Fibroblast of skin of scalp (primary cell): ENCODE results near the gene TAL1.
"Not testable (repeated sequence)": the region's sequence is repeated elsewhere in the genome, so short reads cannot be mapped to it uniquely, and the experiment has no call there.

Experiments used
- DNase-seq: peaks from one replicate; pipeline ENCODE4 v3.0.0-alpha.2; 2013

TAL1 gene

DNA sequence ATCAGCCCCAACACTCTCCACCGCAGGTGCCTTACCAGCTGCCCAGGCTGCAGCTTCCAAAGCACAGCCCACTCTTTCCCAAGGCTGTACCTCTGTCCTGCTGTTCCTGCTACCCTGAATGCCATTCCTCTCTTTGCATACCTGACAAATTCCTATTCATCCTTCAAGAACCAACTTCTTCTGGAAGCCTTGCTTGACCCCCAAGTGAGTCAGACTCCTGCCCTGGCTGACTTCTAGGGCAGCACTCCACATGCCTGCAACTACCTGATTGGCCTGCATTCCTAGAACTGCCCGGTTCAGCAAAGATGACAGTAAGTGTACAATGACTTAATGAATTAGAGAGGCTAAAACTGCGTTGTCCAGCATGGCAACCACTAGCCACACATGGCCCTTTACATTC, 21.4 kb downstream of the TAL1 start:
- DNase-seq, result no peak

GRCh38 chr1:47209725-47210325, 22.2 kb downstream of the TAL1 start:
- no peak for DNase-seq

DNA sequence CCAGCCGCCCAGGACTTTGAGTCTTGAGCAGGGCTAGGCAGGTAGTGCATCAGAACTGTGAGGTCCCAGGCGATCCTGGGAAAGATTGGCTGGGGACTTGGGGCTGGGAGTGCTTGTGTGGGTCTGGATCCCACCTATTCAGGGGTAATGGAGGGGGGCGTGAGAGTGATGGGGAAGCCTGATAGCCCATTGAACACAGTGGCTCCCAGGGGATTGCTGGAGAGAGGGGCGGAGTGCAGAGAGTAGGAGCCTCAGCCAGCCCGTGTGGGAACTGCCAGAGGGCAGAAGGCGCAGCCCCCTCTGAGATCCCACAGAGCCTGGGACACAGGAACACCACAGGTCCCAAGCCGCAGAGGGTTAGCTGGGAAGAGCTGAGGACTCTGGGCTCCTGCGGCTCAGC, 22.9 kb downstream of the TAL1 start:
- no peak for DNase-seq

- no peak for DNase-seq
Observed at GRCh38 chr1:47208374-47208850, 23.6 kb downstream of the TAL1 start.

- DNase-seq, result no peak
Observed at GRCh38 chr1:47207803-47208373, 24.1 kb downstream of the TAL1 start.

DNA sequence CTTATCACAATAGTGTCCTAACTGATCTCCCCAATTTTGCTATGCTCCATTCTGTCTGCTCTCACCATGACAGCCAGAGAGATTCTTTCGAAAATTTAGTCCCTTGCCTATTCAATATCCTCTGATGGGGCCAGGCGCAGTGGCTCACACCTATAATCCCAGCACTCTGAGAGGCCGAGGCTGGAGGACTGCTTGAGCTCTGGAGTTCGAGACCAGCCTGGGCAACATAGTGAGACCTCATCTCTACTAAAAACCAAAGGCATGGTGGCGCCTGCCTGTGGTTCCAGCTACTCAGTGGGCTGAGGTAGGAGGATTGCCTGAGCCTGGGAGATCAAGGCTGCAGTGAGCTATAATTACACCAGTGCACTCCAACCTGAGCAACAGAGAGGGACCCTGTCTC, 26.1 kb downstream of the TAL1 start:
- no peak for DNase-seq

GRCh38 chr1:47203504-47203903, 28.5 kb downstream of the TAL1 start:
- not testable (repeated sequence) for DNase-seq

- peak; percentile 18 for DNase-seq
Observed at GRCh38 chr1:47201179-47201578, 30.8 kb downstream of the TAL1 start.

GRCh38 chr1:47198214-47198613, 33.8 kb downstream of the TAL1 start:
- DNase-seq, result no peak

DNA sequence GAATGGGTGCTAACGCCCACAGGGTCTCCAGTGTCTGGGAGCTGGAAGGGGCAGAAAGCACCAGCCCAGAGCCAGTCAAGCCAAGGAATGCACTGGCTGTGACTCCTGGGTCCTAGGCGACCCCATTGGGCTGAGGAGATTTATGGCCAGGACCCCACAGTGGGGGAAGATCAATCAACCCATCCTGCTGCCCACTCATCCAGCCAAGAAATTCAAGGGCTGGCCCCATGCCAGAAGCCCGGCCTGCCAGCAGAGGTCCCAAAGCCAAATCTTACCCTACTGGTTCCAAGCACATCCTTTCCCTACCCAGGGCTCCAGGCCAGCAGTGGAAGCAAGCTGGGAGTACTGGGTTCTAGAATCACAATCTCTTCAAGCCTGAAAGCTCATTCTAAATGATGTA, 35.4 kb downstream of the TAL1 start:
- DNase-seq, result no peak

DNA sequence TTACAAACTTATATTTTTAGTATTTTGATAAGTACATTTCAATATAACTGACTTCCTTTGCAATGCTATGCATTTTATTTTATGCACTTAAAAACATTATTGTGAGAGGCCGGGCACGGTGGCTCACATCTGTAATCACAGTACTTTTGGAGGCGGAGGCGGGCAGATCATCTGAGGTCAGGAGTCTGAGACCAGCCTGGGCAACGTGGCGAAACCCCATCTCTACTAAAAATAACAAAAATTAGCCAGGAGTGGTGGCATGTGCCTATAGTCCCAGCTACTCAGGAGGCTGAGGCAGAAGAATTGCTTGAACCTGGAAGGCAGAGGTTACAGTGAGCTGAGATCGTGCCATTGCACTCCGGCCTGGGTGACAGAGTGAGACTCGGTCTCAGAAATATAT, 36.0 kb downstream of the TAL1 start:
- DNase-seq, result not testable (repeated sequence)

DNA sequence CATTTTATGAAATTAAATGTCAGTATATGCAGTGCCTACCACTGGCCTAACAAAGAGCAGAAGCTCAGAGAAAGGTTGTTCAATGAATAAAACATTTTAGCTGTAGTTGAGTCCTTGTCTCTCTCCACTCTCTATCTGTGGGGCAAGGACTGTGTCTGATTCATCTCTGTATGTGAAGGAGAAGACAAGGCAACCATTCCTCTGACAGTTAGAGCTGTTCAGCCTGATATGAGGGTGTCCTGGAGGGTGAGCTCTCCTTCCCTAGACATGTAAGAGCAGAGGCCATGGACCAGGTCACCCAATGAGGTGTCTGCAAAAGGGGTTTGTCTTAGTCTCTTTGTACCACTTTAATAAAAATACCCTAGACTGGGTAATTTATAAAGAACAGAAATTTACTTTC, 37.7 kb downstream of the TAL1 start:
- DNase-seq, result no peak

- DNase-seq, result not testable (repeated sequence)
Observed at GRCh38 chr1:47193496-47193895, 38.5 kb downstream of the TAL1 start.

DNA sequence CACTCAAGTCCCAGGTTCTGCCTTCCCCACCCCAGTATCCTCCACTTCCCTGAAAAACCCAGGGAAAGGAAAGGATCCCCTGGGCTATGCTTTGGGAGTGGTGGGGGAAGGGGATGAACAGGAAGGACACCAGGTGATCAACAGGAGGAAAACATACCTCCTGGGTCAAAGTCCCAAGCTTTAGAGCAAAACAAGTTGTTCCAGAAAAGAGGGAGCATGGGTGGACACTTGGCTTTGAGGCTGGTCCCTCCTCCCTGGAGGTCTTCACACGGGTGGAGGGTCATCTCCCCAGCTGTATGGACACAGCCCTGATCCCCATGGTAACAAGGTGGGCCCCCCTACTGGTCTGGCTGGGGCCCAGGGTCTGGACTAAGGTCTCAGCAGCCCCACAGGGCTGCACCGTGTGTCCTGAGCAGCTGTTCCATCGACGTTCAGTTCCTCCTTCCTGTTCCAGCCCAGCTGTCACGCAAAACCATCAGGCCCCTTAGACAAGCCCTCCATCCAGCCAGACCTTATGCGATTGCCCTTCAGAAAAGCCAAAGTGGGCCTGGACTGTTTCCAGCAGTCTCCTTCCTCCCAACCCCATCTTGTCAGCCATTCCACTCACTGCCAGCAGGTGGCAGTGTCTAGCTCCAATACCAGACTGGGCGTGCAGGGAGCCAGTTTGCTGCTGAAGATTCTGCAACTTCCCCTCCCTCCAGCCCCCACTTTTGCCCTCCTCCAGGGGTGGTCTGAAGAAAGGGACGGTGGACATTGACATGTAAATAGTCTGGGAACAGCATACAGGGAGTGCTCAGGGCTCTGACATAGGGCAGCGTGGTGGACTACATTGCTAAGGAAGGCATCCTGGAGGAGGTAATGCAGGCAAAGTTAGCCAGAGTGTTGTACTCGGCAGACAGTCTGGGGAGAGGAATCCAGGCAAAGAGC, 39.3 kb downstream of the TAL1 start:
- peak; percentile 70 for DNase-seq

- no peak for DNase-seq
Observed at GRCh38 chr1:47191940-47192457, 40.0 kb downstream of the TAL1 start.

- DNase-seq, result no peak
Observed at GRCh38 chr1:47190857-47191256, 41.2 kb downstream of the TAL1 start.

GRCh38 chr1:47190509-47190855, 41.5 kb downstream of the TAL1 start:
- DNase-seq, result no peak

GRCh38 chr1:47189844-47190508, 42.0 kb downstream of the TAL1 start, which contains the start of gene PDZK1IP1:
TSS of gene PDZK1IP1 (minus strand) at chr1:47190036. CDS start at chr1:47189932, 104 bp downstream.
- DNase-seq, result peak; percentile 39

GRCh38 chr1:47188791-47189785, 42.9 kb downstream of the TAL1 start:
- no peak for DNase-seq

DNA sequence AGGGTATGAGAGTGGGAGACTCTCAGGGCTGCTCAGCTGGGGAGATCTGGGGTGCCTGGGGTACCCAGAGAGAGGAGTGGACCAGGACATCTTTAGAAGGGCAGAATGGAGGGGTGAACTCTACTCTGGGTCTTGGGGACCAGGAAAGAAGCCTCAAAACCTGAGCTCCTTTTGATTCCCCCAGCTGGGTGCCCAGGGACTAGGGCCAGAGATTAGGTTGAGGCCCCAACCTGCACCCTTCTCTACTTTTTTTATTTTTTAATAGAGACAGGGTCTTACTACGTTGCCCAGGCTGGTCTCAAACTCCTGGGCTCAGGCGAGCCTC, 44.1 kb downstream of the TAL1 start:
- no peak for DNase-seq

DNA sequence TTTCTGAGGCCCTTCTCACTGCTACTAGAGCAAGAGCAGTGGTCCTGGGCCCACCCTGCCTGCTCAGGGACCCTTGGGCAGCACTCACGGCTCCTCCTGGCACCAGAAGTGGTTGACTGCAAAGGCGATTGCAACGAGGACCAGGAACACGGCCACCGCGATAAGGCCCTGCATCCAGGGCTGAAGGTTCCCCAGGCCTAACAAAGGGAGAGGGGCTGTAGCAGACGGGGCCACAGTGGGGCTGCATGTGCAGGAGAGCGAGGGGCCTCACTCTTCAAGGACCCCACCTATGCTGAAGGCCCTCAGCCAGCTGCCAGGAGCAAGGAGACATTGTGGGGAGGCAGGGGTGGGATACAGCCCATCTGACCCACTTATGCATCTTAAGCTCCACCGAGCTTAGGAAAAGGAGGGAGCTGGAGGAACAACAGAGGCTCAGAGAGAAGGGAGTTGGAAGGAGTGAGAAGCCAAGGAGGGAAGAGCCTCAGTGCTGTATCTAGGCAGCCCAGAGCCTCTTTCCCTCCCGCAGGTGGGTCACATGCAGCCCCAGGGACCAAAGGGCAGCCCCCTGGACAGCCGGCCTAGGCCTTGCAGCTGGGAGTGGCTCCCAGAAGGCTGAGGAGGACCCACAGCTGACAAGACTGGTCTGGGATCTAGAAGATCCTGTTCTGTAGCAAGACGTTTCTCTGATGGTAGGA, 44.6 kb downstream of the TAL1 start:
- DNase-seq, result no peak
